NB4 (cell line): Measurements from ENCODE around the gene KIF1A.

Source experiments
- CTCF ChIP-seq: IDR thresholded peaks from one replicate; pipeline ENCODE4 v1.5.1; 2012; ENCODE audit warnings: low read depth, low read length
- MAX ChIP-seq: IDR thresholded peaks from 2 replicates; pipeline ENCODE4 v1.6.1; 2011; ENCODE audit warnings: low read depth, low read length
- POLR2A ChIP-seq: IDR thresholded peaks from 2 replicates; pipeline ENCODE4 v1.6.1; 2011; ENCODE audit warnings: mild to moderate bottlenecking; ENCODE audit not compliant: insufficient read length; ENCODE audit errors: extremely low read depth

GRCh38 chr2:240722796-240723735 is 97.0 kb downstream of the KIF1A start:
- peak; percentile 2 for TF ChIP-seq CTCF
- no peak for TF ChIP-seq MAX
- no peak for TF ChIP-seq POLR2A
